Psoas muscle (tissue), 8 donors: ENCODE results near the gene AWAT2. TPM values are rescaled to one million over a fixed set of nuclear protein-coding genes. Genes with fewer than 3 reads are reported as not detected.

Experiments used
- ATAC-seq, 4 donors: fragments of 200-7000 bp; cut with Tn5 transposase; one replicate each; pipeline ENCODE4 v1.9.1; 2020; ENCODE audit warnings: moderate library complexity in 3 of 4, mild to moderate bottlenecking in 2 of 4
- DNase-seq, 2 donors: peaks; one replicate each; pipeline ENCODE4 v3.0.0-alpha.2; 2020
- H3K27ac ChIP-seq: fragments of 200-600 bp; one replicate; pipeline ENCODE4 v1.8.0; 2022
- H3K27me3 ChIP-seq, 3 donors: fragments of 200-600 bp in 1 of 3; one replicate each; pipeline versions ENCODE4 v1.6.1 to v1.8.0; 2013 to 2022; ENCODE audit warnings: low read length in 2 of 3, mild to moderate bottlenecking in 2 of 3, moderate library complexity in 1 of 3; ENCODE audit not compliant: insufficient read depth in 3 of 3
- H3K36me3 ChIP-seq, 2 donors: fragments of 200-600 bp in 1 of 2; one replicate each; pipeline versions ENCODE4 v1.6.1 to v1.8.0; 2013 to 2022; ENCODE audit warnings: low read depth in 1 of 2, mild to moderate bottlenecking in 1 of 2, moderate library complexity in 1 of 2; ENCODE audit not compliant: insufficient read depth in 1 of 2
- H3K4me1 ChIP-seq: fragments of 200-600 bp; one replicate; pipeline ENCODE4 v1.8.0; 2022
- H3K4me3 ChIP-seq: fragments of 200-600 bp; one replicate; pipeline ENCODE4 v1.8.0; 2022; ENCODE audit warnings: mild to moderate bottlenecking
- H3K9me3 ChIP-seq: fragments of 200-600 bp; one replicate; pipeline ENCODE4 v1.8.0; 2022
- WGBS, 3 donors: extraction: QIAGEN DNeasy Blood & Tissue Kit; methylation state at CpG; one replicate each; pipeline versions ENCODE4 v1.1.6 to v1.1.7; 2013; 5-methylcytosine and 5-hydroxymethylcytosine counted together
- intact Hi-C, 2 donors: fragments of 100-400 bp; cut with DNase I; formaldehyde crosslinking; loops; one replicate each; pipeline versions ENCODE4 v1.11.0 to v1.14.2; 2022
- polyA plus RNA-seq, 3 donors: library from polyadenylated mRNA; stranded (reverse); fragments of 200-250 nt; gene quantifications; one replicate each; pipeline ENCODE4 v1.2.3, GENCODE V29; 2013
- total RNA-seq, 4 donors: library from RNA; stranded (reverse); fragmentation: NEBNext Ultra II Directional in 2 of 4; extraction: Animal tissue kit (Norgen Biotek cat#: 25700) in 2 of 4; gene quantifications; one replicate each; pipeline versions ENCODE4 v1.2.1 to v1.2.4, GENCODE V29; 2021 to 2023
- TF ChIP-seq, protein P1 (sequence below): fragments of 200-600 bp; IDR thresholded peaks from one replicate; pipeline ENCODE4 v1.8.0; 2022; ENCODE audit warnings: antibody characterized with exemption
- donor health status: healthy with polysubstance abuse.
- donor health status: DM: no; HTN: no; CAD: no; lungs with moderate emphysema.
- donor health status: Bipolar disorder and iron deficiency.
- donor health status: healthy.
- donor health status: DM: yes; HTN: yes; CAD: no.
- donor health status: DM: no; HTN: no; CAD: no.
- donor health status: DM: no; HTN: no; CAD: no.
- donor health status: DM: yes; HTN: yes; CAD: no.

The AWAT2 gene
- total and polyA plus RNA-seq, 7 donors = not detected

DNA sequence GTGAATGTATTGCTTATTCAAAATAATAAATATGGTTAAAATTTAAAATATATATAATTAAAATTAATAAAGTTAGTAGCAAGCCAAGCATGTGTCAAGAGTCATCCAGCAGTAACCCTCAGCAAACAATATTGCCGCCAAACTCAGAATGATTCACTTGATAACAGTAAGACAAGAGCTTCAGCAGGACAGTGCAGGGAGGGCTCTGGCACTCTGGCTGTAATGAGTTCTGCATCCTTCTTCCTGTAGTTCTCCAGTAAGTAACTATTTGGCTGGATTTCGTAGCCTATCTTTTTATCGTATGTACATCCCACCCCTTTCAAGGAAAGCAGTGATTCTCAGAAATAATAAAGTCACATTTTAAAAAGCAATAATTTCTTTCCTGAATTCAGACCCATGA, 30.1 kb upstream of the AWAT2 start:
- no peak overlapping the region for H3K27ac ChIP-seq
- TF ChIP-seq, protein P1, sequence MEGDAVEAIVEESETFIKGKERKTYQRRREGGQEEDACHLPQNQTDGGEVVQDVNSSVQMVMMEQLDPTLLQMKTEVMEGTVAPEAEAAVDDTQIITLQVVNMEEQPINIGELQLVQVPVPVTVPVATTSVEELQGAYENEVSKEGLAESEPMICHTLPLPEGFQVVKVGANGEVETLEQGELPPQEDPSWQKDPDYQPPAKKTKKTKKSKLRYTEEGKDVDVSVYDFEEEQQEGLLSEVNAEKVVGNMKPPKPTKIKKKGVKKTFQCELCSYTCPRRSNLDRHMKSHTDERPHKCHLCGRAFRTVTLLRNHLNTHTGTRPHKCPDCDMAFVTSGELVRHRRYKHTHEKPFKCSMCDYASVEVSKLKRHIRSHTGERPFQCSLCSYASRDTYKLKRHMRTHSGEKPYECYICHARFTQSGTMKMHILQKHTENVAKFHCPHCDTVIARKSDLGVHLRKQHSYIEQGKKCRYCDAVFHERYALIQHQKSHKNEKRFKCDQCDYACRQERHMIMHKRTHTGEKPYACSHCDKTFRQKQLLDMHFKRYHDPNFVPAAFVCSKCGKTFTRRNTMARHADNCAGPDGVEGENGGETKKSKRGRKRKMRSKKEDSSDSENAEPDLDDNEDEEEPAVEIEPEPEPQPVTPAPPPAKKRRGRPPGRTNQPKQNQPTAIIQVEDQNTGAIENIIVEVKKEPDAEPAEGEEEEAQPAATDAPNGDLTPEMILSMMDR = no peak
- 72 to 93% (median 80%) methylated on average over 3 of the region's 3 CpGs for WGBS, 3 donors
- intact Hi-C loops = no loop called here
- H3K9me3 ChIP-seq = no peaks in the 10 kb centered on the region
- DNase-seq (no peak), ATAC-seq (no peak)
- no peak overlapping the region for H3K4me3 ChIP-seq
- no peaks in the 10 kb centered on the region for H3K4me1 ChIP-seq
- peaks cover 0 to 8% (median 0%) of the 10 kb centered on the region in 3 donors for H3K27me3 ChIP-seq
- no peaks in the 10 kb centered on the region for H3K36me3 ChIP-seq

DNA sequence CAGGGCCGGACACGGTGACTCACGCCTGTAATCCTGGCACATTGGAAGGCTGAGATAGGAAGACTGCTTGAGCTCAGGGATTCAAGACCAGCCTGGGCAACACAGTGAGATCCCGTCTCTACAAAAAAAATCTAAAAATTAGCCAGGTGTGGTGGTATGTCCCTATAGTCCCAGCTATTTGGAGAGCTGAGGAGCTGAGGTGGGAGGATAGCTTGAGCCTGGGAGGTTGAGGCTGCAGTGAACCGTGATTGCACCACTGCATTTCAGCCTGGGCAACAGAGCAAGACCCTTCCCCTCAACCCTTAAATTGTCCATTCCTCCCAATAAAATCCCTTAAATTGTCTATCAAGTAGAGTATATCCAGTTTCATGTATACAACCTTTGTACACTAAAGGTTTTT, 29.6 kb upstream of the AWAT2 start:
- Histone ChIP-seq H3K27ac (no peak overlapping the region), H3K36me3 (no peaks in the 10 kb centered on the region), H3K4me1 (no peaks in the 10 kb centered on the region), H3K9me3 (no peaks in the 10 kb centered on the region), H3K27me3 (peaks cover 0 to 8% (median 0%) of the 10 kb centered on the region in 3 donors), H3K4me3 (no peak overlapping the region)
- TF ChIP-seq, protein P1 = no peak
- intact Hi-C loops = no loop called here
- no peak for ATAC-seq
- DNase-seq = no peak
- 72 to 91% (median 85%) methylated on average over 5 of the region's 5 CpGs for WGBS, 3 donors

GRCh38 chrX:70066646-70067045, 16.9 kb upstream of the AWAT2 start:
- Histone ChIP-seq H3K9me3 (no peaks in the 10 kb centered on the region), H3K36me3 (no peaks in the 10 kb centered on the region), H3K4me1 (no peaks in the 10 kb centered on the region), H3K27ac (no peak overlapping the region), H3K27me3 (peaks cover 0 to 10% (median 0%) of the 10 kb centered on the region in 3 donors), H3K4me3 (no peak overlapping the region)
- WGBS, 3 donors = 83 to 95% (median 92%) methylated on average over 7 of the region's 7 CpGs
- TF ChIP-seq, protein P1 = no peak
- ATAC-seq = no peak
- no peak for DNase-seq
- intact Hi-C loops = no loop called here

GRCh38 chrX:70062961-70063550, 13.3 kb upstream of the AWAT2 start:
- Histone ChIP-seq H3K36me3 (no peaks in the 10 kb centered on the region), H3K27ac (no peak overlapping the region), H3K9me3 (no peaks in the 10 kb centered on the region), H3K4me1 (no peaks in the 10 kb centered on the region), H3K27me3 (peaks cover 0 to 10% (median 0%) of the 10 kb centered on the region in 3 donors), H3K4me3 (no peak overlapping the region)
- intact Hi-C loops = no loop called here
- 83 to 96% (median 95%) methylated on average over 47 to 52 of the region's 52 CpGs for WGBS, 3 donors
- ATAC-seq (no peak), DNase-seq (no peak)
- TF ChIP-seq, protein P1 = no peak

GRCh38 chrX:70062076-70062475, 12.3 kb upstream of the AWAT2 start, which contains the start of gene OTUD6A:
OTUD6A (plus strand) TSS chrX:70062457; CDS start chrX:70062525, 68 bp downstream.
- 90 to 95% (median 93%) methylated on average over 13 to 14 of the region's 14 CpGs for WGBS, 3 donors
- H3K27ac ChIP-seq = no peak within 1 kb of the TSS
- H3K4me3 ChIP-seq = no peak within 1 kb of the TSS
- no peaks in the 10 kb centered on the region for H3K9me3 ChIP-seq
- peaks cover 0 to 10% (median 0%) of the 10 kb centered on the region in 3 donors for H3K27me3 ChIP-seq
- H3K36me3 ChIP-seq = no peaks in the 10 kb centered on the region
- no peak for ATAC-seq
- intact Hi-C loops = no loop called here
- H3K4me1 ChIP-seq = no peaks in the 10 kb centered on the region
- TF ChIP-seq, protein P1 = no peak
- no peak for DNase-seq
